Hematopoietic multipotent progenitor cell treated with erythropoietin and hydrocortisone succinate and interleukin-3 and kit ligand, for 8 days (in vitro differentiated cells): ENCODE data around the gene HTD2.
"Not testable (repeated sequence)": the region's sequence is repeated elsewhere in the genome, so short reads cannot be mapped to it uniquely, and the experiment has no call there.

Experiments
- DNase-seq: peaks from one replicate; pipeline ENCODE4 v3.0.0-alpha.2; 2015

Gene HTD2

GRCh38 chr3:58305882-58306711 lies at the start of gene HTD2, which contains the start of gene RPP14:
TSS of gene HTD2 (plus strand) at chr3:58306520. CDS start at chr3:58317614, 11,094 bp downstream.
TSS of gene RPP14 (plus strand) at chr3:58306245. CDS start at chr3:58310330, 4,085 bp downstream.
- DNase-seq = peak; percentile 98

GRCh38 chr3:58258392-58259055 lies 47.8 kb upstream of the HTD2 start:
- no peak for DNase-seq

- no peak for DNase-seq
Observed at GRCh38 chr3:58260261-58260731, 46.0 kb upstream of the HTD2 start.

- DNase-seq = no peak
Observed at GRCh38 chr3:58260733-58261132, 45.6 kb upstream of the HTD2 start.

GRCh38 chr3:58261954-58262666 lies 44.2 kb upstream of the HTD2 start:
- no peak for DNase-seq

GRCh38 chr3:58266577-58266976 lies 39.7 kb upstream of the HTD2 start:
- DNase-seq = no peak

- not testable (repeated sequence) for DNase-seq
Observed at GRCh38 chr3:58267543-58267942, 38.8 kb upstream of the HTD2 start.

- no peak for DNase-seq
Observed at GRCh38 chr3:58269356-58269755, 37.0 kb upstream of the HTD2 start.

GRCh38 chr3:58270485-58270884 lies 35.8 kb upstream of the HTD2 start:
- no peak for DNase-seq

- DNase-seq = no peak
Observed at GRCh38 chr3:58271901-58272501, 34.3 kb upstream of the HTD2 start.

GRCh38 chr3:58272891-58273290 lies 33.4 kb upstream of the HTD2 start:
- DNase-seq = no peak

GRCh38 chr3:58273362-58273761 lies 33.0 kb upstream of the HTD2 start:
- not testable (repeated sequence) for DNase-seq

- DNase-seq = no peak
Observed at GRCh38 chr3:58274027-58274614, 32.2 kb upstream of the HTD2 start.

- no peak for DNase-seq
Observed at GRCh38 chr3:58281069-58281468, 25.3 kb upstream of the HTD2 start.

GRCh38 chr3:58285334-58285733 lies 21.0 kb upstream of the HTD2 start:
- DNase-seq = no peak

GRCh38 chr3:58287354-58287753 lies 19.0 kb upstream of the HTD2 start:
- no peak for DNase-seq

- no peak for DNase-seq
Observed at GRCh38 chr3:58288011-58288728, 18.1 kb upstream of the HTD2 start.

- not testable (repeated sequence) for DNase-seq
Observed at GRCh38 chr3:58288964-58289613, 17.2 kb upstream of the HTD2 start.

- not testable (repeated sequence) for DNase-seq
Observed at GRCh38 chr3:58290446-58290845, 15.9 kb upstream of the HTD2 start.

- DNase-seq = no peak
Observed at GRCh38 chr3:58291671-58292338, 14.5 kb upstream of the HTD2 start.

- DNase-seq = no peak
Observed at GRCh38 chr3:58292866-58293265, 13.5 kb upstream of the HTD2 start.
